Stimulated activated CD8-positive, alpha-beta memory T cell treated with anti-CD3 and anti-CD28 coated beads, Interleukin-7, amount 100 ng/mL, for 24 hours (primary cell): Measurements from ENCODE around the gene ZNF853.
"Not testable (repeated sequence)": the region's sequence is repeated elsewhere in the genome, so short reads cannot be mapped to it uniquely, and the experiment has no call there.

Experiments
- DNase-seq: peaks from one replicate; pipeline ENCODE4 v3.0.0-alpha.2; 2020; ENCODE audit warnings: low read depth

The ZNF853 gene

GRCh38 chr7:6606866-6607583 lies 8.4 kb upstream of the ZNF853 start:
- no peak for DNase-seq

GRCh38 chr7:6607651-6608051 lies 7.8 kb upstream of the ZNF853 start:
- no peak for DNase-seq

DNA sequence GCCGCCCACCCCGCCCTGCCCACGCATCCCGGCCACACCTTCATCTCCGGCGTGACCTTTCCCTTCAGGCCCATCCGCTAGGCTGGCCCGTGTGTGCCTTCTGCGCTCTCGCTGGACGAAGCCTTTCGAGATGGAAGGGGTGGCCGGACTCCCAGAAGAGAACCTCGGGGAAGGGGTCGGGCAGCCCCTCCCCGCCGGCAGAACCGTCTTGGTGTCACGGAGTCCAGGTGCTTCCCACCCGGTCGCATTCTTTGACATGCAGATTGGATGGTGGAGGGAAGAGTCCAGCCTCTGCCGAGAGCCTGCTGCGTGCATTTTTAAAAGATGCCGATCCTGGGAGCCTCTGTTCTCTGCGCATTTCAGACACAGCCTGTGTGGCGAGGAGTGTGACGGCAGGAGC lies 7.3 kb upstream of the ZNF853 start:
- no peak for DNase-seq

- no peak for DNase-seq
Measured at GRCh38 chr7:6608794-6609193, 6.6 kb upstream of the ZNF853 start.

- DNase-seq = no peak
Measured at GRCh38 chr7:6612819-6613218, 2.6 kb upstream of the ZNF853 start.

DNA sequence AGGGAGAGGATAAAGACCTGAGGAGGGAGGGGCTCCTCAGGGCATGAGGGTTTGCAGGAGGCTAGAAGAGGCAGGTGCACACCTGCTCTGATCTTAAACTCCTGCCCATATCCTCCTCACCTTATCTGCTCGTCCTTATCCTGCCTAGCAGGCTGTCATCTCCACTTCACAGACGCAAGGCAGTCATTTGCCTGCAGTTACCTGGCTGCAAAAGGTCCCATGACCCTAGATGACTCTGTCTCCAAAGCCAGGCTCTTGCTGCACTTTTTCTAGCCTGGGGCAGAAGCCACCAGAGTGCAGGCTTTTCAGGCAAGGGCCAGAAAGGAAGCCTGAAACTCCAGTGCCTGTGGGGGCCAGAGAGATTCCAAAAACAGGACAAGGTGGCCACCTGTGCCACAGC lies 1.7 kb upstream of the ZNF853 start:
- DNase-seq = no peak

- no peak for DNase-seq
Measured at GRCh38 chr7:6615723-6616555, 529 bp downstream of the ZNF853 start.

GRCh38 chr7:6616854-6617643 lies 1.6 kb downstream of the ZNF853 start:
- DNase-seq = no peak

GRCh38 chr7:6618621-6619020 lies 3.2 kb downstream of the ZNF853 start:
- no peak for DNase-seq

DNA sequence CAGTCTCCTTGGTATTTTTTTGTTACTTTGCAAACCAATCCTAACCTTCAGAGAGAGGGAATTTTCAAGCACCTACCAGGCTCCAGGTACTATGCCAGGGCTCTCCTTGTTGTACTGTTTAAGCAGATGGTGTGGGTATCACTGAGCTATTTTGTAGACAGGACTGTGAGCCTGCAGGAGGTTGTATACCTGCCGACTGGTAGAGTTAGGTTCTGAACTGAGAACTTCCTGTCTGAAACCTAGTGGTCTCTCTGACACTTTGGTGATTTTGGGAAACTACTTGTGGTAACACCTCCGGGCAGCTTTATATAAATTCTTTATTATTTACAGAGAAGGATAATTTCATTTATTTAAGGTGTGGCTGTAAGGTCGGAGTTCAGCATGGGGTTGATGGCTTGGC lies 4.6 kb downstream of the ZNF853 start:
- DNase-seq = no peak

GRCh38 chr7:6621195-6622133 lies 6.1 kb downstream of the ZNF853 start:
- DNase-seq = no peak

DNA sequence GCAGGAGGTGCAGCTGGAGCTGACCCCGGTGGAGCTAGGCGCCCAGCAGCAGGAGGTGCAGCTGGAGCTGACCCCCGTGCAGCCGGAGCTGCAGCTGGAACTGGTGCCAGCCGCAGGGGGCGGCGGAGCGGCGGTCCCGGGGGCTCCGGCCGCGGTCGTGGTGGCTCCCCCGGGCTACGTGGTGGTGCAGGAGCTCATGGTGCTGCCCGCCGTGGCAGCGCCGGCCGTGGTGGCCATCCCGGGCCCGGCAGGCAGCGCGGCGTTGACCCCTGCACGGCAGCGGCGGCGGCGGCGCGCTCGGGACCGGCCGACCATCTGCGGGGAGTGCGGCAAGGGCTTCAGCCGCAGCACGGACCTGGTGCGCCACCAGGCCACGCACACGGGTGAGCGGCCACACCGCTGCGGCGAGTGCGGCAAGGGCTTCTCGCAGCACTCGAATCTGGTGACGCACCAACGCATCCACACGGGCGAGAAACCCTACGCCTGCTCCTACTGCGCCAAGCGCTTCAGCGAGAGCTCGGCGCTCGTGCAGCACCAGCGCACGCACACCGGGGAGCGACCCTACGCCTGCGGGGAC lies 6.8 kb downstream of the ZNF853 start:
- DNase-seq = no peak

DNA sequence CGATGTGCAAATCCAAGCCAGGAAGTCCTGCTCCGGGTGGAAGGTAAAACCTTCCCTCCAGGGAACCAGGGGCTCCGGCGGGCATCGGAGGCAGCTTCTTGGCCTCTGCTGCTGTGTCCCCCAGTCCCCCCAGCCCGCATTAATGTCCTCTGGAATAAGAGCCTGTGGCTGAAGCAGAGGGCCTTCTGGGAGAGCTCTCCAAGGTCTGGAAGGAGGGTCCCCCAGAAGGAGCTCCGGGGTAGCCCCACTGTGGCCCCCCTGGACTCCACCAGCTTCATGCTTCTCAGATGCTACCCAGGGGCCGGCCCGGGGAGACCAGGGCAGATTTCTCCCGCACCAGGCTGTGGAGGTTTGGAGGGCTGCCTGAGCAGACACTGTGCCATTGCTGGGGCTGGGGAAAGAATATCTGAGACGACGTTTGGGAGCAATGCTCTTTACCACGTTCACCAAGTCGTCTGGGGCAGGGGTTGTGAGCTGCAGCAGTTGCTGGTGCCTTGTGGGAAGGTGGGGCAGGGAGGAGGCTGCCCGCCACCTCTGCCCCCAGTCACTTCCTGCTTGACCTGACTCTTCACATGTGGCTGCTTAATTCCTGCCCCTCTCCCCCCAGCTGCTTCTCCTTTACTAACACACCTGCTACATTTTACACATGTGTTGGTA lies 8.3 kb downstream of the ZNF853 start:
- DNase-seq = no peak

DNA sequence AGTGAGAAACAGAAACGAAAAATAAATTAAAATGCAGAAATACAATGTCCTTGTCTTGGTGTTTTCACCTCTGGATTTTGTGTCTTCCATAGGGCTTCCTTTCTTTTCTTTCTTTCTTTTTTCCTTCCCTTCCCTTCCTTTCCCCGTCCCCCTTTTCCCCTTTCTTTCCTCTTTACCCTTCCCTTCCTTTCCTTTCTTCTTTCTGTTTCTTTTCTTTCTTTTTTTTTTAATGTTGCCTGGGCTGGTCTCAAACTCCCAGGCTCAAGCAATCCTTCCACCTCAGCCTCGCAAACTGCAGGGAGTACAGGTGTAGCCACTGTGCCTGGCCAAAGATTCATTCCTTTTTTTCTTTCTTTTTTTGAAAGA lies 8.8 kb downstream of the ZNF853 start:
- DNase-seq = no peak

DNA sequence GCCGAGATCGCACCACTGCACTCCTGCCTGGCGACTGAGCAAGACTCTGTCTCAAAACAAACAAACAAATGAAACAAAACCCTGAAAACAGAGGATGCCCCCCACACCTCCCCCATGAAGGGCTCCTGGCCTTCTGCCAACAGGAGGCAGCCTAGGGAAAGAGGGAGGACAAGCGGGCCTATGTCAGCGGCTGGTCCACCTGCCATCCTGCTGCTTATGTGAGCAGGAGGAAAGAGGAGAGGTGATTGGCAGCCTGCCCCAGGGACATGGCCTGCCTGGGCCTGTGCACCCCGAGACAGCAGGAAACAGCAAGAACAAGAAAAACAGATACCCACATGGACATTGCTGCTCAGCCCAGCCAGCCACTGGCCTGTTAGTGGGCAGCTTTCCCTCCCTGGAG lies 12.6 kb downstream of the ZNF853 start:
- DNase-seq = no peak

GRCh38 chr7:6630007-6630849 lies 14.8 kb downstream of the ZNF853 start:
- DNase-seq = no peak

- no peak for DNase-seq
Measured at GRCh38 chr7:6631605-6632004, 16.2 kb downstream of the ZNF853 start.

DNA sequence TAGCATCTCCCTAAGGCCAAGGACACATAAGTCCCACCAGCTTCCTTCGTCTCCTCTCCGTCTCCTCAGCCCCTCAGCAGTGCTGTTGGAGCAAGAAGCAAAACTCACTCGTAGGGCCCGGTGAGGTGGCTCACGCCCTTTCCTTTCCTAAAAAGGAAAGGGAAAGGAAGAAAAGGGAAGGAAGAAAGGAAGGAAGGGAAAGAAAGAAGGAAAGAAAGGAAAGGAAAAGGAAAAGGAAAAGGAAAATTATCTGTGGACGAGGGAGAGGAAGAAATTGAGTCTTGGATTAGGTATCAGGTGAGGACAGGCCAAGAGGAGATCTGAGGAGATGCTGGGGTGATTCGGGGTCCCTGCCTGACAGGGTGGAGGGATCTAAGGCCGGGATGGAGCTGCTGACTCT lies 18.6 kb downstream of the ZNF853 start:
- DNase-seq = no peak

DNA sequence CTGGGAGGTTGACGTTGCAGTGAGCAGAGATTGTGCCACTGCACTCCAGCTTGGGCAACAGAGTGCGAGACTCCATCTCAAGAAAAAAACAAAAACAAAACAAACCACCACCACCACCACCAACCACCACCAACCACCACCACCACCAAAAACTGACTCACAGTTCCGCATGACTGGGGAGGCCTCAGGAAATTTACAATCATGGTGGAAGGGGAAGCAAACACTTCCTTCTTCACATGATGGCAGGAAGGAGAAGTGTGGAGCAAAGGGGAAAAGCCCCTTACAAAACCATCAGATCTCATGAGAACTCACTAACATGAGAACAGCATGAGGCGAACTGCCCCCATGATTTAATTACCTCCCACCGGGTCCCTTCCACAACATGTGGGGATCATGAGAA lies 19.6 kb downstream of the ZNF853 start:
- DNase-seq = not testable (repeated sequence)
